GM12864 (cell line): ENCODE data around the gene BASP1.

ENCODE experiments used
- DNase-seq: peaks from one replicate; pipeline ENCODE4 v3.0.0-alpha.2; 2011; ENCODE audit warnings: low read depth
- H3K4me3 ChIP-seq: 2 replicates; pipeline ENCODE4 v1.5.1; 2011; ENCODE audit warnings: mild to moderate bottlenecking, low read depth, low read length, control low read depth
- TF ChIP-seq, protein P1 (sequence below): IDR thresholded peaks from 2 replicates; pipeline ENCODE4 v1.5.1; 2011; ENCODE audit warnings: low read depth, mild to moderate bottlenecking, moderate library complexity, low read length, control low read depth, inconsistent platforms; ENCODE audit errors: missing control alignments

BASP1 gene

DNA sequence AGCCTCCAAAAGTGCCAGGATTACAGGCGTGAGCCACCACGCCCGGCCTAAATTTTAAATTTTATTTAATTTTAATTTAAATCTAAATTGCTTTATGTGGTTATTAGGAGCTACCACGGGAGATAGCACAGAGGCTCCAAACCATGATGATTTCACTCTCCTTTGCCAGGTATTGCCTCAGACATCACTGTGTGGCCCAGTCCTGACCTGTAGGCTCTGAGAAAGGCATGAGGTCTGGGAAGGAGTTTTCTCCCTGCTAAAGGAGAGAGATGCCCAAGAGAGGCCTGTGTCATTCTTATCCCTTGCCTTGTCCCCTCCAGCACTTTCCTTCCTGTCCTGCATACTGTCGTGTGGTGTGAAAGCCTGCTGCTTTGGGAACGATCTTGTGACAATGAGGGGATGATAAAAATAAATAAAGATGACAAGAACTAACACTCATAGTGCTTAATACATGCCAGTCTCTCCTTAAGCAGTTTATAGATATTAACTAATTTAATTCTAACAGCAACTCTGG lies 37.0 kb upstream of the BASP1 start:
- DNase-seq, result no peak
- TF ChIP-seq, protein P1, sequence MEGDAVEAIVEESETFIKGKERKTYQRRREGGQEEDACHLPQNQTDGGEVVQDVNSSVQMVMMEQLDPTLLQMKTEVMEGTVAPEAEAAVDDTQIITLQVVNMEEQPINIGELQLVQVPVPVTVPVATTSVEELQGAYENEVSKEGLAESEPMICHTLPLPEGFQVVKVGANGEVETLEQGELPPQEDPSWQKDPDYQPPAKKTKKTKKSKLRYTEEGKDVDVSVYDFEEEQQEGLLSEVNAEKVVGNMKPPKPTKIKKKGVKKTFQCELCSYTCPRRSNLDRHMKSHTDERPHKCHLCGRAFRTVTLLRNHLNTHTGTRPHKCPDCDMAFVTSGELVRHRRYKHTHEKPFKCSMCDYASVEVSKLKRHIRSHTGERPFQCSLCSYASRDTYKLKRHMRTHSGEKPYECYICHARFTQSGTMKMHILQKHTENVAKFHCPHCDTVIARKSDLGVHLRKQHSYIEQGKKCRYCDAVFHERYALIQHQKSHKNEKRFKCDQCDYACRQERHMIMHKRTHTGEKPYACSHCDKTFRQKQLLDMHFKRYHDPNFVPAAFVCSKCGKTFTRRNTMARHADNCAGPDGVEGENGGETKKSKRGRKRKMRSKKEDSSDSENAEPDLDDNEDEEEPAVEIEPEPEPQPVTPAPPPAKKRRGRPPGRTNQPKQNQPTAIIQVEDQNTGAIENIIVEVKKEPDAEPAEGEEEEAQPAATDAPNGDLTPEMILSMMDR, result no peak
- no peak overlapping the region for H3K4me3 ChIP-seq

DNA sequence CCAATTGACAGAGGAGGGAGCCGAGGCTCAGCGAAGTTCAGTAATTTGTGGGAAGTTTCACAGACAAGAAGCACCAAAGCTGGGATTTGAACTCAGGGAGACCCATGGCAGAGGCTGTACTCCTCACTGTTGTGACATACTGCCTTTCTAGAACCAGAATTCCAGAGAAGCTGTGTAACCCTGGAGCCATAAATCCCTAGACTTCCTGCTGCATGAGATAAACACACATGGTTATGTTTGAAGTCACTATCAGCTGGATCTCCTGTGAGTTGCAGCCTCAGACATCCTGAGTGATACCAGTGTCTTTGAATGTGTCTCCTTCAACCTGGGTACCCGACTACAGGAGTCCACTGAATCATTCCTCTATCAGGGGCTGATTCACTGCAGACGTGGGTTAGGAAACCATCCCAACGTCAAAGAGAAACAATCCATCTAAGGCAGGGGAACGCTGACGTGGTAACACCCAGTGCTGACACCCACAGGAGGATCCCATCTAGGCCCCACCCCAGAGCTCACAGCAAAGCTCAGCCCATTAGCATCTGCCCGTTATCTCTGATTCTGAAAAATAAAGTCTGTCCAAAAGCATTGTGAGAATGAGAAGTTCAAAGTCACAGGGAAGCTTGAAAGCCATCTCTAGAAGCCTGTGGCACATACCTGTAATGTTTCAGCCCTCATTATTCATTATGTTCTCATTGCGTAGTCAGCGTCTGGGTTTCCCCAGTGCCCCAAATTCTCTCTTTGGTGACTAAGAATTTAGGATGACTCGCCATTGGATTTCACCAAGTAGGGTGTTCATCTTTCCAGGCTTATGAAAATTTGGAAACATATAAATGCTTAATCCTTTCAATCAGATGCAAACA lies 36.3 kb upstream of the BASP1 start:
- H3K4me3 ChIP-seq, result no peak overlapping the region
- DNase-seq, result no peak
- TF ChIP-seq, protein P1, result no peak

DNA sequence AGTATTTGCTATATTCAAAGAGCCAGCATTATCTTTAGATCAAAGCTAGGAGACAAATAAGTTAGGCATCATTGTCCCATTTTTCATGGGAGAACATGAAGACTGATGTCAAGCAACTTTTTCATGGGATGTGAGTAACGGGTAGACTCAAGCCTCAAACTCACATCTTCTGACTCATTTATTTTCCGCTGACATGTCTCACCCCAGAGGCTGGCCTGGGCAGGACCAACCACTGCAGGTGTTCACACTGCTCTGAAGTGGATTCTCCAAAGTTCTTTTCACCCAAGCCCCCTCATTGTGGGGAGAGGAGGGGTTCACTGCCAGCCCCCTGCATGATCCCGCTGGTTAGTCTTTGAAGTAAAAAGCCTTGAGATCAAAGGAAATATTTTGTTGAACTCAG lies 34.9 kb upstream of the BASP1 start:
- TF ChIP-seq, protein P1, result no peak
- no peak for DNase-seq
- H3K4me3 ChIP-seq, result no peak overlapping the region

DNA sequence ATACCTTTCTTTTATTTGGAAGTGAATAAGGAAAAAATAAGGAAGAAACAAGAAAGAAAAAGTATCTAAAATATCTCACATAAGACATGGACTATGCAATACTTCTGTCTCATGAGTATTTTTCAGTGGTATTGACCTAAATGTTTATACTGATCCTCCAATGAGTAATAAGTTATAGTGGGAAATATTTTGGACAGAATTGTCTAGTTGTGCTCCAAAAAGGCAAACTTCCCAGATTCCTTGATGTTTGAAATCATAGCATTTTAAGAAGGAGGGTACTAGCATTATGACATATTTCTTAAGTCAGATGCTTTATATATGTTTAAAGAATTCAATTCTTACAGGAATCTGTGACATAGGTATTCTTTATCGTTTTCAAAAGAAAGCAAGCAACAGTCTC lies 34.5 kb upstream of the BASP1 start:
- TF ChIP-seq, protein P1, result no peak
- DNase-seq, result no peak

DNA sequence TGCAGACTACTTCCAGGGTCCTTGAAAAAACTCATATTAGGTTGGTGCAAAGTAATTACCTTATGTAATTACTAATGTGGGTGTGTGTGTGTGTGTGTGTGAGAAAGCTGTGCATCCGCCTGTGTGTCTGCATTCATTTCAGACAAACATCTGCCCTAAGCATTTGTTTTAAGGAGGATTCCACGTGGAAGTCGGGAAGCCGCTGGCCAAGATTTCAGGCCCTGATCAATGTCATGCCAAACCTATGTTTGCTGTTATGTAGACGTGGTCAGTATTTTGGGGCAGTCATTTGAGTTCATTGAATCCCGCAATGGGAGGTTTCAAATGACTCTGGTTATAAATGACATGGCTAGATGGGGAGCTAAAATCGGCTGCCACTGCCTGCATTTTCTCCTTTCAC lies 33.6 kb upstream of the BASP1 start:
- TF ChIP-seq, protein P1, result no peak
- no peak overlapping the region for H3K4me3 ChIP-seq
- no peak for DNase-seq

More for the DNA sequence above, 34.5 kb upstream of the BASP1 start:
- H3K4me3 ChIP-seq, result no peak overlapping the region

DNA sequence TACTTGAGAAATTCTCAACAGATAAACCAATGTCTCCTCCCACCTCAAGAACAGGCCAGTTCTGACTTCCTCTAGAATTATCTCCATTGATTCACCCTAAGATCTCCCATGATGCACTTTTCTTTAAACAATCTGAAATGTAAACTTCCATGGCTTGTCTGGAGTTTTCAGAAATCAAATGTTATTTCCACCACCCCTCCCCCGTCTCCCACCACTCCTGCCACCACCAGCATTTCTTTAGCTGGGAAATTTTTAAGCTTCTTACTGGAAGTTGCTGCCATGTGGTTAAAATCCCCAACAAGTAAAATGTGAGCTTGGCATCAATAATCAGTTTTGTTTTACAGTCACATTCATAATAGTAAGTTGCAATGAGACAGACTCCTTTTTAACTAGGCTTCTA lies 32.8 kb upstream of the BASP1 start:
- TF ChIP-seq, protein P1, result no peak
- no peak overlapping the region for H3K4me3 ChIP-seq
- no peak for DNase-seq

DNA sequence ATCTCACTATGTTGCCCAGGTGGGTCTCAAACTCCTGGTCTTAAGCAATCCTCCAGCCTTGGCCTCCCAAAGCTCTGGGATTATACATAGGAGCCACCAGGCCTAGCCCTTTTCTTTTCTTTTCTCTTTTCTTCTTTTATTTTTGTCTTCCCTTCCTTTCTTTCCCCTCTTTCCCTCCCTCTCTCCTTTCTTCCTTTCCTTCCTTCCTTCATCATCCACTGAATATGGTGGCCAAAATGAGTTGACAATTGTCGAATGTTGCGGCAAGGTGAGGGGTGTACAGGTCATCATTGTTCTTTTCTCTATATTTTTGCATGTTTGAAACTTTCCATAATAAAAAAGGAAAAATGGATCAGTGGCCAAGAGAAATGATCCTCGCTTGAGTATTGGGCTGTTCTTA lies 32.1 kb upstream of the BASP1 start:
- DNase-seq, result no peak
- no peak overlapping the region for H3K4me3 ChIP-seq
- TF ChIP-seq, protein P1, result no peak
